GM06990 (cell line): ENCODE results near the gene GORASP1.

Experiments used
- DNase-seq: peaks from one replicate; pipeline ENCODE4 v3.0.0-alpha.2; 2011; ENCODE audit not compliant: insufficient read length; ENCODE audit errors: extremely low read depth
- H3K27me3 ChIP-seq: replicated peaks from 2 replicates; pipeline ENCODE4 v1.6.0; 2011; ENCODE audit warnings: low read length; ENCODE audit not compliant: control insufficient read depth, insufficient read depth
- H3K36me3 ChIP-seq: 2 replicates; pipeline ENCODE4 v1.5.1; 2011; ENCODE audit warnings: low read length; ENCODE audit not compliant: control insufficient read depth, insufficient read depth
- H3K4me3 ChIP-seq: replicated peaks from 2 replicates; pipeline ENCODE4 v1.5.1; 2011; ENCODE audit warnings: low read depth, mild to moderate bottlenecking, control low read depth, low read length
- TF ChIP-seq, protein P1 (sequence below): IDR thresholded peaks from 2 replicates; pipeline ENCODE4 v1.5.1; 2011; ENCODE audit warnings: low read length, control low read depth, mild to moderate bottlenecking, inconsistent platforms; ENCODE audit not compliant: insufficient read depth, poor library complexity, severe bottlenecking

Gene GORASP1

DNA sequence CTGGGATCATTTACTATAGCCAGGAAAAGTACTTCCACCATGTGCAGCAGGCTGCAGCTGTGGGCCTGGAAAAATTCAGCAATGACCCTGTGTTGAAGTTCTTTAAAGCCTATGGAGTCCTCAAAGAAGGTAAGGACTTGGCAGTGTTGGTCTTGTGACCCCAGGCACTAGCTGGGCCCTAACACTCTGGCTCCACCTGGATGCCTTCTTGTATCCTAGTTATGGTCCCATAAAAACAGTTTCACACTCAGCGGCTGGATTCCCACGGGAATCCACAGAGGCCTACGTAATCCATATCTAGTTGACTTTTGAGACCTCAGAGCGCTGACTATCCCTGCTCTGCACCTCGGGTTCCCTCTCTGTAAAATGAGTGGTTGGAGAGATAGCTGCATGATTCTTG lies 1.7 kb upstream of the GORASP1 start:
- H3K36me3 ChIP-seq, result no peaks in the 10 kb centered on the region; the same call in 1 of the 2 replicates

DNA sequence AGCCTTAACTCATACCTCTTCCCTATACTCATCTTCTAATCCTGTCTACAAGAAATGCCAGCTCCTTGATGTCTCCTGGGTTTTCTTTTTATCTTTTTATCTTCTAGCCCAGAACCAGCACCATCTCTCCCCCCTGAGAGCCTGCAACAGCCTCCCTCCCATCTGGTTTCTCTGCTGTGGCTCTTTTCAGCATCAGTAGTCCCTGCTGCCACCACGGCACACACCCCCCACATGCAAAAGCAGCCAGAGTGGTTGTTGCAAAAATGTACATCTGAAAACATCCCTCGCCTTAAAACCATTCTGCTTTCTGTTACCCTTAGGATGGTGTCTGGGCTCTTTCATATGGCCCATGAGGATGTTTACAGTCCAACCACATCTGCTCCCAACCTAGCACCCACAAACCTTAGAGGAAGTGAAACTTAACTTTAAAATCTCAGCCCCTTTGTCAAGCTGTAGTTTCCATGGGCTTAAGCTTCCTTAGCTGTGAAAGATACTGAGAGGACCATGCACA lies 828 bp upstream of the GORASP1 start:
- peak; percentile 76 for DNase-seq
- H3K4me3 ChIP-seq, result peak overlapping the region; percentile 86
- no peaks in the 10 kb centered on the region; the same call in 1 of the 2 replicates for H3K36me3 ChIP-seq
- TF ChIP-seq, protein P1, sequence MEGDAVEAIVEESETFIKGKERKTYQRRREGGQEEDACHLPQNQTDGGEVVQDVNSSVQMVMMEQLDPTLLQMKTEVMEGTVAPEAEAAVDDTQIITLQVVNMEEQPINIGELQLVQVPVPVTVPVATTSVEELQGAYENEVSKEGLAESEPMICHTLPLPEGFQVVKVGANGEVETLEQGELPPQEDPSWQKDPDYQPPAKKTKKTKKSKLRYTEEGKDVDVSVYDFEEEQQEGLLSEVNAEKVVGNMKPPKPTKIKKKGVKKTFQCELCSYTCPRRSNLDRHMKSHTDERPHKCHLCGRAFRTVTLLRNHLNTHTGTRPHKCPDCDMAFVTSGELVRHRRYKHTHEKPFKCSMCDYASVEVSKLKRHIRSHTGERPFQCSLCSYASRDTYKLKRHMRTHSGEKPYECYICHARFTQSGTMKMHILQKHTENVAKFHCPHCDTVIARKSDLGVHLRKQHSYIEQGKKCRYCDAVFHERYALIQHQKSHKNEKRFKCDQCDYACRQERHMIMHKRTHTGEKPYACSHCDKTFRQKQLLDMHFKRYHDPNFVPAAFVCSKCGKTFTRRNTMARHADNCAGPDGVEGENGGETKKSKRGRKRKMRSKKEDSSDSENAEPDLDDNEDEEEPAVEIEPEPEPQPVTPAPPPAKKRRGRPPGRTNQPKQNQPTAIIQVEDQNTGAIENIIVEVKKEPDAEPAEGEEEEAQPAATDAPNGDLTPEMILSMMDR, result no peak
- H3K27me3 ChIP-seq, result no peaks in the 10 kb centered on the region

More for the DNA sequence above, 1.7 kb upstream of the GORASP1 start:
- H3K27me3 ChIP-seq, result no peaks in the 10 kb centered on the region
- H3K4me3 ChIP-seq, result no peak overlapping the region
- no peak for DNase-seq
- TF ChIP-seq, protein P1, result no peak

DNA sequence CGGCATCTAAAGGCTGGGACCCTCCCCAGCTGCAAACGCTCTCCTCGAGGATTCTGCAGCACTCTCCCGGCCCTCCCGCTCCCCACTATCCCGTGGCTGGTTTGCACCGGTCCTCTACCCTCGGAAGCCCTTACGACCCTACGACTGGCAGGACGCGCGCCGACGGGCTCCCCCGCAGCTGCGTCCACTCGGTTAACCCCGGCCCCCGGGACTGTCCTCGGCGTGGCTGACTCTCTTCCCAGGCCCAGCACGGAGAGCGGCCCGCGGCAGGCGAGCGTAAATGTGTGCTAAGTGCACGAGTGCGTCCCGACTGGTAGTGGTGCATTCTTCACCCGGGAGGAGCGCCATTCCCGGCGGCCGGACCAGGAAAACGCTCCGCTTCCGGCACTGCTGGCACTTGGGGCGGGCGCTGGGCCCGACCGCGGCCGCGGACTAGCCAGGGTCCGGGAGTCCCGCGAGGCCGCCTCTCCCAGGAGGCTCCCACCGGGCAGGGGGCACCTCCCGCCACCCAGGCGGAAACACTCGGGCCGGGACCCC lies 508 bp downstream of the GORASP1 start:
- Histone ChIP-seq H3K36me3 (no peaks in the 10 kb centered on the region; the same call in 1 of the 2 replicates), H3K27me3 (no peaks in the 10 kb centered on the region), H3K4me3 (peak overlapping the region; percentile 86)
- TF ChIP-seq, protein P1, result no peak
- DNase-seq, result peak; percentile 49

DNA sequence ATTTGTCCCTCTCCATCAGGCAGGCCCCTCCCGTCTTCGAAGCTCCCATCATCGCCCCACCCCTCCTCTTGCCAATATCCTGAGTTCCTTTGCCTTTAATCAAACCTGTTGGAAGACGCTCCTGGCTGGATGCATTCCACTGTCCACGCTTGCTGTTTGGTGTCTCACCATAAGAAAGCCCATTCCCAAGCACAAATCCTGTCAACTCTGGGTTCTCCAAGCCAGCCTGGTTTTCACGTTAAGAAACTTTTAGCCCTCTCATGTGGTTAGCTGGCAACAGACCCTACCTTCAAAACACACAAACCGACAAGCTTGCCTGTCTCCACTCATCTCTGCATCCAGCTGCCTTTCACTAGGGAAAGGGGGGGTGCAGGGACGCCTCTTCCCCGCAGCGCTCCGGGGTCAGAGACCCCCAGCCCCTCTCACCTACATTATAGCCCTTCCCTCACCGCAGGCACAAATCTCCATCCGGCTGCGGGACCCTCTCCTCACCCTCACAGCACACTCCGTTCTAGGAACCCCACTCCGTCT lies 1.1 kb downstream of the GORASP1 start:
- no peak for DNase-seq
- Histone ChIP-seq H3K27me3 (no peaks in the 10 kb centered on the region), H3K36me3 (no peaks in the 10 kb centered on the region; the same call in 1 of the 2 replicates), H3K4me3 (peak overlapping the region; percentile 86)
- TF ChIP-seq, protein P1, result no peak

DNA sequence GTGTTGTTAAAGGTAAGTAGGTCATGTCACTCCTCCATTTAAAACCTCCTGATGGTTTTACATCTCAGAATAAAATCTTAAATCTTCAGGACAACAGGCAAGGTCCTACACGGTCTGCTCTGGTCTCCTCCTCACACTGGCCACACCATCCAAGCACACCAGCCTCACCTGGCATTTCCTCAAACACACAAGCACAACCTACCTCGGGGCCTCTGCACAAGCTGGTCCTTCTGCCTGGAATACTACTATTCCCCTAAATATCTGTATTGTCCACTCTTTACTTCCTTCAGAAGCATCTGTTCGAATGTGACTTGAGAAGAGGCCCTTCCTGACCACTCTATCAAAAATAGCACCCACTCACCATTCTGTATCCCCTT lies 1.8 kb downstream of the GORASP1 start:
- H3K36me3 ChIP-seq, result no peaks in the 10 kb centered on the region; the same call in none of the 2 replicates
- H3K27me3 ChIP-seq, result no peaks in the 10 kb centered on the region
- H3K4me3 ChIP-seq, result no peak overlapping the region
- TF ChIP-seq, protein P1, result no peak
- DNase-seq, result no peak
